Raji (cell line): ENCODE measurements around the gene OR2G2.

ENCODE experiments used
- POLR2A ChIP-seq: IDR thresholded peaks from 2 replicates; pipeline ENCODE4 v1.6.1; 2011; ENCODE audit warnings: low read depth, low read length, control low read depth; ENCODE audit not compliant: insufficient read depth

Gene OR2G2

GRCh38 chr1:247614625-247615024, 26.5 kb downstream of the OR2G2 start:
- TF ChIP-seq POLR2A = no peak

GRCh38 chr1:247627951-247628350, 39.8 kb downstream of the OR2G2 start:
- no peak for TF ChIP-seq POLR2A

DNA sequence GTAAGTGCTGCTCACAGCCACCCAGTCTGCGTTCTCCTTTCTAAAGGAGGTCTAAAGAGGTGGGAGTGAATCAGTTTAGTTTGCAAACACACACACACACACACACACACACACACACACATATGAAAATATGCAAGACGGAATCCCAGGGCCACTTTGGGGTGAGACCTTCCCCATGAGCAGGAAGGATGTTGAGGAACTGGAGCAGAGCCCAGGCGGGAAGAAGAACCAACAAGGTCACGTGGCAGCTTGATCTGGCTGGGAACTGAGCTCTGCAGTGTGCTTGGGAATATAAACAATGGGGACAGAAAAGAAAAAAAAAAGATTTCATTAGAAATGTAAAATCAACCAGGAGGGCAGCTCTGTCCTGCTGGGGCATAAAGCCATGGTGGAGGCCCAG, 49.9 kb downstream of the OR2G2 start:
- no peak for TF ChIP-seq POLR2A

DNA sequence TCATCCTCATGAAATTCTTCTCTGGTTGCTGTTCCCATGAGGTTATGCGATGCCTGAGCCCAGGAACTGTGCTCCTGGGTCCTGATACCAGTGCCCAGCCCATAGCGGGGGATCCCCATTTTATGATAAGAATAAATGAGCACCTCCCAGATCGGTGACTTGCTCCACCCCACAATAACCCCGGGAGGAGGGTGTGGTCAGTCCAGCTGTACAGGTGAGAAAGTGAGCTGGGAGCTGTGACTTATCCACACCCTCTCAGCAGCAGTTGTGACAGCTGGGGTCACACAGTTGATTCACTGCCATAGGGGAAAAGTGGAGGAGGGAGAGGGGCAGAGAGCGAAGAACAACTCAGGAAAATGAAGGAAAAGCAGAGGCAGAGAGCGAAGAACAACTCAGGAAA, 50.6 kb downstream of the OR2G2 start:
- TF ChIP-seq POLR2A = no peak
